Stimulated activated CD8-positive, alpha-beta memory T cell treated with anti-CD3 and anti-CD28 coated beads, Interleukin-12 subunit alpha, Interleukin-12 subunit beta, amount 100 ng/mL, for 1 hour (primary cell): ENCODE data around the gene EIF1AY.
"Not testable (repeated sequence)": the region's sequence is repeated elsewhere in the genome, so short reads cannot be mapped to it uniquely, and the experiment has no call there.

Experiments
- DNase-seq: peaks from one replicate; pipeline ENCODE4 v3.0.0-alpha.2; 2020; ENCODE audit warnings: low read depth

The EIF1AY gene

DNA sequence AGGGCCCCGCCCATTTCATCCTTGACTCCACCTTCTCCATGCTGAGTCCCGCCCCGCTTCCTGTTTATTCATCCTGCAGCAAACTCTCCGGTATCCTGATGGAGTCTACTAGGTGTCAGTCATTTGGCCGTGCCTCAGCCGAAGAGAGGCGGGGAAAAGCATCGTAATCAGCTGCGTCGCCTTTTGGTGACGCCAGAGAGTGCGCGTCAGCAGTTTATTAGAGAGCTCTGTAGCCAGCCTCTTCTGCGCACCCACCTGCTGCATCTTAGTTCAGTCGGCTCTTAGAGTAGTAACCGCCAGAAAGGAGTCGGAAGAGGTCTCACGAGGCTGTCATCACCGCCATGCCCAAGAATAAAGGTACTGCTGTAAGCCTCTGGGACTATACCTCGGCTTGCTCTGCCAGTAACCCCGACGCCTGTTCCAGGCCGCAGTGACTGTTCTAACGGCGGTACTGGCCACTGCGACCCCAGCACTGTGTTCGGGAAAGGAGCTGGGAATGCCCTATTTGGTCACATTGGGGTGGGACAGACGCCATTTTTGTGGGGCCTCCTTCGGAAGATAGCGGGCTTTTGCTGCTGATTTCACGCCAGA lies at the start of gene EIF1AY:
TSS of gene EIF1AY (plus strand) at position 246 of the 591 bp plus-strand sequence. CDS start at position 342, 96 bp downstream.
- DNase-seq: peak; percentile 72

- no peak for DNase-seq
Observed at GRCh38 chrY:20528435-20528834, 47.1 kb upstream of the EIF1AY start.

DNA sequence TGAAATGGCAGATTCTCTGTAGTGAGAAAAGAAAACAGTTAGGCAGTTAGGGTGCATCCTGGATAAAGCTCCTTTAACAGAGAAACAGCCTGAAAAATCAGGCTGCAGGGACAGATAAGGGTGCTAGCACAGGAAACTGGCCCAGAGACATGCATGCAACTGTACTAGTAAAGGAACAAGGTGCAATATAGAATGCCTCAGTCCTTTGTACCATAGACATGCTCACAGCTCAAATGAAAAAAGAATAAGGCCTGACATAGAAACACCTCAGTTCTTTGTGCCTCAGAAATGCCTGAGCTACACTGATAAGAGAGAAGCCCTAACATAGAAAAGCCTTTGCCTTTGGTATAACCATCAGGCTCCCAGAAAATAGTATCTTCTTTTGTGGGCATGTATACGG lies 37.4 kb upstream of the EIF1AY start:
- no peak for DNase-seq

DNA sequence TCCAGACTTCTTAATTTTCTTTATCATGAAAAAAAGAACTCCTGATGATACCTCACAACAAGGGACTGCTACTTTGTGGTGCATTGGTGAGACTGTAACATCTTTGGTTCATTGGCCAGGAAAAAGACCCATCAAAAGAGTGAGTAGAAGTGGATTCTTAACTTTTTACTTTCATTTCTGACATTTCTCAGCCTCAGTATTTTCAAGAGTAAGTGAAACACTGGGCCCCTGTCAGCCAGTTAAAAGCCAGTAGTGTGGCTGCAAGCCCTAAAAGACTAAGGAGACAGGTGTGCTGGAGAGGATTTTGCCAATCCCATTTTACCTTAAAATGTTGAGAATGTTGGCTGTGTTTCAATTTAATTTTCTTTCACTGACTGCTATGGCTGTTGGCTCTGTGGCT lies 36.6 kb upstream of the EIF1AY start:
- no peak for DNase-seq

DNA sequence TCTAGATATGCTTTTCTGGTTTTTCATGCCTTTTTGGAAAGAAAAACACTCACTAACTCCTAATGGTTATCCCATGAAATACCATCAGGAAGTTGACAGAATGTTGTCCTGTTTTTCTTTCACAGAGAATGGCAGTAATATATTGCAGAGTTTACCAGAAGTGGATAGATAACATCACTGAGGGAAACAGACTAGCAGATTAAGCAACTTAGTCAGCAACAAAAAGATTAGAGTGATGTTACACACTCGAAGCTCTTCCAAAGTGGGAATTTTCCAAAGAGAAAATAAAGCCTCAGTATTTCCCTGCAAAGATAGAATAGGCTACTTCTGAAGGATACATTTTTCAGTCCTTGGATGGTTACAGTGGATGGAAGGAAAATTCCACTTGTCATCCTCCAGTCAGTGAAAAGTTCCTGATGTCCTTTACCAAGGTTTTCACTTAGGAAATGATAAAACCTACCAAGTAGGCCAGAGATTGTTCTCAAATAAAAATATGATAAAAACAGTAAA lies 31.1 kb upstream of the EIF1AY start:
- DNase-seq: no peak

- no peak for DNase-seq
Observed at GRCh38 chrY:20546071-20546470, 29.5 kb upstream of the EIF1AY start.

GRCh38 chrY:20549289-20549688 lies 26.3 kb upstream of the EIF1AY start:
- no peak for DNase-seq

DNA sequence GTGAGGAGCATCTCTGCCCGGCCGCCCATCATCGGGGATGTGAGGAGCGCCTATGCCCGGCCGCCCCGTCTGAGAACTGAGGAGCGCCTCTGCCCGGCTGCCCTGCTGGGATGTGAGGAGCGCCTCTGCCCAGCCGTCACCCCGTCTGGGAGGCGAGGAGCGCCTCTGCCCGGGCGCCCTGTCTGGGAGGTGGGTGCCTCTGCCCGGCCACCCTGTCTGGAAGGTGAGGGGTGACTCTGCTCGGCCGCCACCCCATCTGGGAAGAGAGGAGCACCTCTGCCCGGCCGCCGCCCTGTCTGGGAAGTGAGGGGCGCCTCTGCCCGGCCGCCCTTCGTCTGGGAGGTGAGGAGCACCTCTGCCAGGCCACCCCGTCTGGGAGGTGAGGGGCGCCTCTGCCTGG lies 23.7 kb upstream of the EIF1AY start:
- no peak for DNase-seq

DNA sequence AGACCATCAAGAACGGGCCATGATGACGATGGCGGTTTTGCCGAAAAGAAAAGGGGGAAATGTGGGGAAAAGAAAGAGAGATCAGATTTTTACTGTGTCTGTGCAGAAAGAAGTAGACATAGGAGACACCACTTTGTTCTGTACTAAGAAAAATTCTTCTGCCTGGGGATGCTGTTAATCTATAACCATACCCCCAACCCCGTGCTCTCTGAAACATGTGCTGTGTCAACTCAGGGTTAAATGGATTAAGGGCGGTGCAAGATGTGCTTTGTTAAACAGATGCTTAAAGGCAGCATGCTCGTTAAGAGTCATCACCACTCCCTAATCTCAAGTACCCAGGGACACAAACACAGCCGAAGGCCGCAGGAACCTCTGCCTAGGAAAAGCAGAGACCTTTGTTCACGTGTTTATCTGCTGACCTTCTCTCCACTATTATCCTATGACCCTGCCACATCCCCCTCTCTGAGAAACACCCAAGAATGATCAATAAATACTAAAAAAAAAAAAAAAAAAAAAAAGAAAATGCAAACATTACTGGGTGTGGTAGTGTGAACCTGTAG lies 22.7 kb upstream of the EIF1AY start:
- DNase-seq: not testable (repeated sequence)

- DNase-seq: no peak
Observed at GRCh38 chrY:20555820-20556219, 19.8 kb upstream of the EIF1AY start.

DNA sequence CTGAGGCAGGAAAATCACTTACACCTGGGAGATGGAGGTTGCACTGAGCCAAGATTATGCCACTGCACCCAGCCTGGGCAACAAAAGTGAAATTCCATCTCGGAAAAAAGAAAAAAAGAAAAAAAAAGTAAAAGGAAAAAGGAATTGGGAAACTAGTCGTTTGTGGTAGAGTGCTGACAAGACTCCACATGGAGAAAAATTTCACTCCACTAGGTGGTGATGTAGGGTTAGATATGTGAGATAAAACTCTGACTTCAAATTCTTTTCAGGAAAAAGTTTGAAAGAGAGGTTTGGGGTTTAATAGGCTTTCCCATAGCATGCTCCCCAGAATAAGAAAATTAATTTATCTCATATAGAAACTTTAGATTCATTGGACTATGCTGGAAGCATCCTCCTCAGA lies 16.9 kb upstream of the EIF1AY start:
- DNase-seq: no peak

DNA sequence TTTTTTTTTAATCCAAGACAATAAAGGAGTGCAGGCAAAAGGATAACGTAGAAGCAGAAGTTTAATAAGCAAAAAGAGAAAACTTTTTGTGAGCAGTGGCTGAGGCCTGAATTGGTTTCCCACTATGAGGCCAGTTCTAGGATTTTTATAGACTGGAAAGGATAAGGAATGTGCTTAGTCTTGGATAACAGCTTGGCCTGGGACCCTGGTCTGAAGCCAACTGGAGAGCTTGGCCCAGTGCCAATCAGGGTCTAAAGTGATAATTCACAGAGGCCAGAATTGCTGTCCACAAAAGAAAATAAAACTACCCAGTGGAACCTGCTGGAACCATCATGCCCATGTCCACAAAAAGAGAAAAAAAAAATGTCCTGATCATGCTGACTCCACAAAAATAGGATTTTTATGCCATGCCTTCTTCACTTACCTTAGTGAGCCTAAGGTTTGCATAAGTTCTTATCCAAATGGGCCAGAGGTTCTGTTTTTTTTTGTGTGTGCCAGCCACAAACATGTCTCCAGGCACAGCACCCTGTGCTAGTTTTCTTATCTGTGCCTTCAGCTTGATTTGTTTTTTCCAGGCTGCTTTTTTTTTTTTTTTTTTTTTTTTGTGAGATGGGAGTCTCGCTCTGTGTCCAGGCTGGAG lies 15.6 kb upstream of the EIF1AY start:
- no peak for DNase-seq

GRCh38 chrY:20571306-20571705 lies 4.3 kb upstream of the EIF1AY start:
- DNase-seq: no peak

DNA sequence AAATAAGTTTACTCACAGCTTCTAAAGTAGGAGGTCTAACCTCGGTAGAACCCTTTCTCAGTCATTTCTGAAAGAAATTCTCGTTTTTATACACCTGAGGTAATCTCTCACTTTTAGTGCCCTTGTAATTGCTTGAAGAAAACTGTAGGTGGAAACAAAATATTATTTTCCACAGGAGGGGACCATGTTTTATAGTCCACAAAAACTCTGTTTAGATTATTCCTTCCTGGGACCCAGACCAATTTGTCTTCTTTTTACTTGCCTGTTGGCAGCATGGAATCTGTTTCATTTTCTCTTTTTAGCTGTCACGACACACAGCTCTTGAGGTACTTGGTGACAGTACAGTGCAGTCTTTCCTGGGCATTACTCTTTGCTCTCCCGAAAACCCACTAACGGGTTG lies 930 bp downstream of the EIF1AY start:
- no peak for DNase-seq

- DNase-seq: no peak
Observed at GRCh38 chrY:20578206-20578605, 2.6 kb downstream of the EIF1AY start.

- no peak for DNase-seq
Observed at GRCh38 chrY:20581687-20582086, 6.1 kb downstream of the EIF1AY start.

DNA sequence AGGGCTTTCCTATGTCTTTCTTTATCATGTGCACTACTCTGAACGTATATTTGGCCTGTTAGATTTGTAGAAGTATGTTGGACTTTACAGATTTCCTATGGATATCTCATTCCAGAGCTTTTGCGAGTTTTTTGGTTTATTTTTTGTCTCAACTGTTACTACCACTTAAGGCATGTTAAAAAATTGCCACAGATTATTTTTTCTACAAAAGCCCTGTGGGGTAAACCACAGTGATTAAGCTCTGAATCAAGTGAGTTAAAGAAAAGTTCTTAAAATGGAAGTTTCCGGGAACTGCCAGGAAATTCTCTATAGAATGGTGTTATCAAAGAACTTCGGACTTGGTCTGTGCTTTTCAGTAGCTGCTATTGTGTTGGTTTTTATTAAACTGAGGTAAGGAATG lies 10.6 kb downstream of the EIF1AY start:
- no peak for DNase-seq
